ENCODE data around the gene OR2AG1.

- TF ChIP-seq, protein P1, sequence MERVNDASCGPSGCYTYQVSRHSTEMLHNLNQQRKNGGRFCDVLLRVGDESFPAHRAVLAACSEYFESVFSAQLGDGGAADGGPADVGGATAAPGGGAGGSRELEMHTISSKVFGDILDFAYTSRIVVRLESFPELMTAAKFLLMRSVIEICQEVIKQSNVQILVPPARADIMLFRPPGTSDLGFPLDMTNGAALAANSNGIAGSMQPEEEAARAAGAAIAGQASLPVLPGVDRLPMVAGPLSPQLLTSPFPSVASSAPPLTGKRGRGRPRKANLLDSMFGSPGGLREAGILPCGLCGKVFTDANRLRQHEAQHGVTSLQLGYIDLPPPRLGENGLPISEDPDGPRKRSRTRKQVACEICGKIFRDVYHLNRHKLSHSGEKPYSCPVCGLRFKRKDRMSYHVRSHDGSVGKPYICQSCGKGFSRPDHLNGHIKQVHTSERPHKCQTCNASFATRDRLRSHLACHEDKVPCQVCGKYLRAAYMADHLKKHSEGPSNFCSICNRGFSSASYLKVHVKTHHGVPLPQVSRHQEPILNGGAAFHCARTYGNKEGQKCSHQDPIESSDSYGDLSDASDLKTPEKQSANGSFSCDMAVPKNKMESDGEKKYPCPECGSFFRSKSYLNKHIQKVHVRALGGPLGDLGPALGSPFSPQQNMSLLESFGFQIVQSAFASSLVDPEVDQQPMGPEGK (CRISPR knock-in tag; IDR thresholded peaks at IDR 0.05; ENCODE audit: borderline replicate concordance), result no peak
- no peak for TF ChIP-seq ZFP30 (CRISPR knock-in tag; IDR thresholded peaks at IDR 0.05)
- no peak for TF ChIP-seq ISL1 (CRISPR knock-in tag; IDR thresholded peaks at IDR 0.05)
- TF ChIP-seq, protein P2, sequence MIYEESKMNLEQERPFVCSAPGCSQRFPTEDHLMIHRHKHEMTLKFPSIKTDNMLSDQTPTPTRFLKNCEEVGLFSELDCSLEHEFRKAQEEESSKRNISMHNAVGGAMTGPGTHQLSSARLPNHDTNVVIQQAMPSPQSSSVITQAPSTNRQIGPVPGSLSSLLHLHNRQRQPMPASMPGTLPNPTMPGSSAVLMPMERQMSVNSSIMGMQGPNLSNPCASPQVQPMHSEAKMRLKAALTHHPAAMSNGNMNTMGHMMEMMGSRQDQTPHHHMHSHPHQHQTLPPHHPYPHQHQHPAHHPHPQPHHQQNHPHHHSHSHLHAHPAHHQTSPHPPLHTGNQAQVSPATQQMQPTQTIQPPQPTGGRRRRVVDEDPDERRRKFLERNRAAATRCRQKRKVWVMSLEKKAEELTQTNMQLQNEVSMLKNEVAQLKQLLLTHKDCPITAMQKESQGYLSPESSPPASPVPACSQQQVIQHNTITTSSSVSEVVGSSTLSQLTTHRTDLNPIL (CRISPR knock-in tag; IDR thresholded peaks at IDR 0.05; ENCODE audit: low read depth), result no peak
- TF ChIP-seq RARB (CRISPR knock-in tag; IDR thresholded peaks at IDR 0.05), result no peak
- TF ChIP-seq SNAI2 (CRISPR knock-in tag; IDR thresholded peaks at IDR 0.05), result no peak
- no peak for TF ChIP-seq ZNF8 (CRISPR knock-in tag; IDR thresholded peaks at IDR 0.05)
- no peak for TF ChIP-seq CSDC2 (CRISPR knock-in tag; IDR thresholded peaks at IDR 0.05)
- TF ChIP-seq ZFP3 (CRISPR knock-in tag; IDR thresholded peaks at IDR 0.05), result no peak
Measured at GRCh38 chr11:6757373-6757967, 25.4 kb upstream of the OR2AG1 start.
